Fibroblast of lung (primary cell): ENCODE data around the gene OTUD7B.

Experiments
- EZH2 ChIP-seq: IDR thresholded peaks from 2 replicates; pipeline ENCODE4 v1.5.1; 2012; ENCODE audit warnings: low read length, control low read depth, mild to moderate bottlenecking; ENCODE audit errors: missing control alignments
- TF ChIP-seq, protein P1 (sequence below), 2 donors: IDR thresholded peaks in 1 of 2; conservative IDR thresholded peaks in 1 of 2; 1 replicate in 1 of 2; 2 replicates in 1 of 2; pipeline ENCODE4 v1.5.1; 2011 to 2012; ENCODE audit warnings: low read length in 2 of 2, control low read depth in 1 of 2, inconsistent platforms in 1 of 2, low read depth in 1 of 2, mild to moderate bottlenecking in 1 of 2

- TF ChIP-seq, protein P1, sequence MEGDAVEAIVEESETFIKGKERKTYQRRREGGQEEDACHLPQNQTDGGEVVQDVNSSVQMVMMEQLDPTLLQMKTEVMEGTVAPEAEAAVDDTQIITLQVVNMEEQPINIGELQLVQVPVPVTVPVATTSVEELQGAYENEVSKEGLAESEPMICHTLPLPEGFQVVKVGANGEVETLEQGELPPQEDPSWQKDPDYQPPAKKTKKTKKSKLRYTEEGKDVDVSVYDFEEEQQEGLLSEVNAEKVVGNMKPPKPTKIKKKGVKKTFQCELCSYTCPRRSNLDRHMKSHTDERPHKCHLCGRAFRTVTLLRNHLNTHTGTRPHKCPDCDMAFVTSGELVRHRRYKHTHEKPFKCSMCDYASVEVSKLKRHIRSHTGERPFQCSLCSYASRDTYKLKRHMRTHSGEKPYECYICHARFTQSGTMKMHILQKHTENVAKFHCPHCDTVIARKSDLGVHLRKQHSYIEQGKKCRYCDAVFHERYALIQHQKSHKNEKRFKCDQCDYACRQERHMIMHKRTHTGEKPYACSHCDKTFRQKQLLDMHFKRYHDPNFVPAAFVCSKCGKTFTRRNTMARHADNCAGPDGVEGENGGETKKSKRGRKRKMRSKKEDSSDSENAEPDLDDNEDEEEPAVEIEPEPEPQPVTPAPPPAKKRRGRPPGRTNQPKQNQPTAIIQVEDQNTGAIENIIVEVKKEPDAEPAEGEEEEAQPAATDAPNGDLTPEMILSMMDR (conservative IDR thresholded peaks at IDR 0.05 in 1 of 2, IDR thresholded peaks at IDR 0.05 in 1 of 2; ENCODE audit: low read depth in 1 of 2, low read length in 2 of 2) = no peak
- no peak for TF ChIP-seq EZH2
Measured at GRCh38 chr1:150051089-150051373, 40.5 kb upstream of the OTUD7B start.
